Esophagus squamous epithelium (tissue), 4 donors: ENCODE results near the gene CNTN4.

Source experiments
- POLR2A ChIP-seq, 4 donors: fragments of 450-650 bp; IDR thresholded peaks; one replicate each; pipeline ENCODE4 v1.6.1; 2017; ENCODE audit warnings: antibody characterized with exemption in 4 of 4, mild to moderate bottlenecking in 4 of 4, moderate library complexity in 3 of 4
- TF ChIP-seq, protein P1 (sequence below), 6 experiments: fragments of 450-650 bp in 4 of 6; fragments of 200-600 bp in 2 of 6; sonication (generic) in 2 of 6; IDR thresholded peaks; one replicate each; pipeline ENCODE4 v1.5.1; 2016 to 2019; ENCODE audit warnings: antibody characterized with exemption in 6 of 6, mild to moderate bottlenecking in 4 of 6, moderate library complexity in 4 of 6

GRCh38 chr3:3107181-3107580 lies 1008.5 kb downstream of the CNTN4 start:
- TF ChIP-seq, protein P1, sequence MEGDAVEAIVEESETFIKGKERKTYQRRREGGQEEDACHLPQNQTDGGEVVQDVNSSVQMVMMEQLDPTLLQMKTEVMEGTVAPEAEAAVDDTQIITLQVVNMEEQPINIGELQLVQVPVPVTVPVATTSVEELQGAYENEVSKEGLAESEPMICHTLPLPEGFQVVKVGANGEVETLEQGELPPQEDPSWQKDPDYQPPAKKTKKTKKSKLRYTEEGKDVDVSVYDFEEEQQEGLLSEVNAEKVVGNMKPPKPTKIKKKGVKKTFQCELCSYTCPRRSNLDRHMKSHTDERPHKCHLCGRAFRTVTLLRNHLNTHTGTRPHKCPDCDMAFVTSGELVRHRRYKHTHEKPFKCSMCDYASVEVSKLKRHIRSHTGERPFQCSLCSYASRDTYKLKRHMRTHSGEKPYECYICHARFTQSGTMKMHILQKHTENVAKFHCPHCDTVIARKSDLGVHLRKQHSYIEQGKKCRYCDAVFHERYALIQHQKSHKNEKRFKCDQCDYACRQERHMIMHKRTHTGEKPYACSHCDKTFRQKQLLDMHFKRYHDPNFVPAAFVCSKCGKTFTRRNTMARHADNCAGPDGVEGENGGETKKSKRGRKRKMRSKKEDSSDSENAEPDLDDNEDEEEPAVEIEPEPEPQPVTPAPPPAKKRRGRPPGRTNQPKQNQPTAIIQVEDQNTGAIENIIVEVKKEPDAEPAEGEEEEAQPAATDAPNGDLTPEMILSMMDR (IDR thresholded peaks at IDR 0.05) = no peak
- no peak for TF ChIP-seq POLR2A (IDR thresholded peaks at IDR 0.05)
